K562 treated with DMSO at 1 percent for 48 hours (cell line): ENCODE results near the gene CCDC169. TPM values are rescaled to one million over a fixed set of nuclear protein-coding genes. Genes with fewer than 3 reads are reported as not detected.

Experiments
- total RNA-seq: library from RNA; unstranded; fragments of 300-600 nt; gene quantifications from 2 replicates; pipeline ENCODE4 v1.2.3, GENCODE V29; 2022; ENCODE audit warnings: low replicate concordance; ENCODE audit errors: extremely low read depth

The CCDC169 gene
- not detected in 2 replicates for total RNA-seq

DNA sequence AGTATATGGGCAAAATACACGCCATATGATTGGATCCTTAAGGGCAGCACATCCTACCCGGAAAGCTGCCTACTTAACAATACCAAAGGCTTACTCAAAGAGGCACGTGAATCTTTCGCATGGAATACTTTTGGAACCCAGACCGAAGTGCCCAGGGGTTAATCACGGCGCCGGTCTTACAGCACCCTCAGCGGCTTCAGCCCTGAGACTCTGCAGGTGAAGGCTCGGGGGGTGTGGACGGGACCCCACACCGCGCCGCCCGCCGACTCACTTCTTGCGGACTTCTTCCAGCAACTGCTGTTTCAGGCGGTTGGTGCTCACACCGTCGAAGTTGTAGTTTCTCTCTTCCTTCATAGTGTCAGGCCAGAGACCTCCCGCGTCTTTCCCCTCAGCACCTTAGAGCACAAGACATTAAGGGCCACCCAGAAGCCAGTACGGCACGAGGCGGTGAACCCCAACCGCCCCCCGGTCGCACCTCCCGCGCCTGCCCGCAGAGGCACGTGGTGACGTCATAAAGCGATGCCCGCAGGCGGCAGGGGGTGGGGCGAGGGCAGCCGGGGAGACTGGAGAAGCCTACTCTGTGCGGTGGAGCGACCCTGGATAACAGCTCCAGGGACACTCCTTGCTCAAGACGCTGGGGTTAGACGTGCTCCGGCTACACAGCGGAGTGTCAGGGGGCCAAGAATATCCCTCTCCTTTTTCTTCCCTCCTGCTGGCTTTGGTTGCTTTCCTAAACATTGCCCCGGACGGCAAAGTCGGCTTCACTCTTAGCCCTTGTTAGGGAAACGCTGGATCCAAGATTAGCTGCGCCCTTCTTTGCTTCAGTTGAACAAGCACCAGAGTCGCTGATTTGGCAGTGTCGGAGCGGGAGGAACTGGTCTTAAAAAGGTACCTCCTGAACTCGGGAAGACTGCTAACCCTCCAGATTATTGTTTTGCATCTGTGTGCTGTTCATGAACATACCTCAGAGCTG lies at the start of gene CCDC169:
Gene CCDC169 (minus strand): TSS at position 449 of the 973 bp plus-strand sequence. CDS start 95 bp downstream, at position 354.

GRCh38 chr13:36346222-36347083 lies 48.8 kb upstream of the CCDC169 start, which contains the start of gene SPART:
Gene SPART, minus strand, starts transcription at chr13:36346394. Its CDS starts 10,564 bp downstream, at chr13:36335830.

GRCh38 chr13:36214163-36214921 lies 83.3 kb downstream of the CCDC169 start, which contains the start of gene SOHLH2:
Gene SOHLH2, minus strand, starts transcription at chr13:36214556. Its CDS starts 30 bp downstream, at chr13:36214526.

Other genes starting within 250 kb of the CCDC169 start
- not detected in 2 replicates for gene DCLK1, start 166.4 kb downstream of the CCDC169 start, total RNA-seq
- gene SOHLH2, start 83.3 kb downstream of the CCDC169 start, total RNA-seq: not detected in 2 replicates
- not detected in 2 replicates for gene SPART, start 48.6 kb upstream of the CCDC169 start, total RNA-seq
- gene CCNA1, start 134.7 kb upstream of the CCDC169 start, total RNA-seq: not detected in 2 replicates